GM12865 (cell line): Measurements from ENCODE around the gene BTBD7.

ENCODE experiments used
- DNase-seq: peaks from one replicate; pipeline ENCODE4 v3.0.0; 2010; ENCODE audit warnings: low read depth
- H3K4me3 ChIP-seq: 2 replicates; pipeline ENCODE4 v1.5.1; 2011; ENCODE audit warnings: mild to moderate bottlenecking, low read depth, low read length, control low read depth
- TF ChIP-seq, protein P1 (sequence below): IDR thresholded peaks from 2 replicates; pipeline ENCODE4 v1.5.1; 2011; ENCODE audit warnings: low read length, control low read depth, low read depth, inconsistent platforms; ENCODE audit not compliant: insufficient read depth; ENCODE audit errors: missing control alignments

BTBD7 gene

DNA sequence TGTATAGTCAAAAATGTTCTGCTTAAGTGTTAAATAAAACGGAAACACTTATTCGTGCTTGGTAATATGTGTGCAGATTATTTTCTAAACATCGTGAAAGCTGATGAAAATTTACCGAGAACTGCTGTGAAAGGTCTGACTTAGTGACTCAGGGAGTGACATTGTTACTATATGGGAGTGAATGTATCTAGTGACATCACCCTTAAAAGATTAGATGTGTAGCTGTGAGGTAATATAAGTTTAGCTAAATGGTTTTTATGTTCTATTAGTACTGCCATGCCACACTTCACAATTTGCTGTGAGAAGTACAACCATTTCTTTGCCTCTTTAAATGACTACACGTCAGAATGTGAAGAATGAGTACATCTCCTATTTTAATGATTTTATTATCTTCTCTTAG, 15.5 kb upstream of the BTBD7 start:
- TF ChIP-seq, protein P1, sequence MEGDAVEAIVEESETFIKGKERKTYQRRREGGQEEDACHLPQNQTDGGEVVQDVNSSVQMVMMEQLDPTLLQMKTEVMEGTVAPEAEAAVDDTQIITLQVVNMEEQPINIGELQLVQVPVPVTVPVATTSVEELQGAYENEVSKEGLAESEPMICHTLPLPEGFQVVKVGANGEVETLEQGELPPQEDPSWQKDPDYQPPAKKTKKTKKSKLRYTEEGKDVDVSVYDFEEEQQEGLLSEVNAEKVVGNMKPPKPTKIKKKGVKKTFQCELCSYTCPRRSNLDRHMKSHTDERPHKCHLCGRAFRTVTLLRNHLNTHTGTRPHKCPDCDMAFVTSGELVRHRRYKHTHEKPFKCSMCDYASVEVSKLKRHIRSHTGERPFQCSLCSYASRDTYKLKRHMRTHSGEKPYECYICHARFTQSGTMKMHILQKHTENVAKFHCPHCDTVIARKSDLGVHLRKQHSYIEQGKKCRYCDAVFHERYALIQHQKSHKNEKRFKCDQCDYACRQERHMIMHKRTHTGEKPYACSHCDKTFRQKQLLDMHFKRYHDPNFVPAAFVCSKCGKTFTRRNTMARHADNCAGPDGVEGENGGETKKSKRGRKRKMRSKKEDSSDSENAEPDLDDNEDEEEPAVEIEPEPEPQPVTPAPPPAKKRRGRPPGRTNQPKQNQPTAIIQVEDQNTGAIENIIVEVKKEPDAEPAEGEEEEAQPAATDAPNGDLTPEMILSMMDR, result no peak
- DNase-seq, result no peak
- no peak overlapping the region for H3K4me3 ChIP-seq

DNA sequence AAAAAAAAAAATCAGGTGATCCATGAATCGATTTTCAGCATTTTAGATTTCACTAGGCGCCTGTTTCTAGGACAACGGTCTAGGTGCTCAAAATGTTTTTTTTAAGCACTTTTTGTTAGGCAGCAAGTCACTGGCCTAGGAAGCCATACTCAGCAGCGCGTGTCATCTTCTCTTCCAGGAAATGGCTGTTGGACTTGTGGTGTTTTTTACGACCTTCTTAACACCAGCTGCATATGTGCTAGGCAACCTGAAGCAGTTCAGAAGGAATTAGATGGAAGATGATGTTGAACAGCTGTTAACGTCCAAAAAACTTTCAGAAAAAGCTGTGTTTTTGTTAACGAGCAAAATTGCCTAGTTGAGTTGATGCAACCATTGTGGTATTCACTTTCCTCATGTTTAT, 15.0 kb upstream of the BTBD7 start:
- TF ChIP-seq, protein P1, result no peak
- no peak for DNase-seq
- H3K4me3 ChIP-seq, result no peak overlapping the region

DNA sequence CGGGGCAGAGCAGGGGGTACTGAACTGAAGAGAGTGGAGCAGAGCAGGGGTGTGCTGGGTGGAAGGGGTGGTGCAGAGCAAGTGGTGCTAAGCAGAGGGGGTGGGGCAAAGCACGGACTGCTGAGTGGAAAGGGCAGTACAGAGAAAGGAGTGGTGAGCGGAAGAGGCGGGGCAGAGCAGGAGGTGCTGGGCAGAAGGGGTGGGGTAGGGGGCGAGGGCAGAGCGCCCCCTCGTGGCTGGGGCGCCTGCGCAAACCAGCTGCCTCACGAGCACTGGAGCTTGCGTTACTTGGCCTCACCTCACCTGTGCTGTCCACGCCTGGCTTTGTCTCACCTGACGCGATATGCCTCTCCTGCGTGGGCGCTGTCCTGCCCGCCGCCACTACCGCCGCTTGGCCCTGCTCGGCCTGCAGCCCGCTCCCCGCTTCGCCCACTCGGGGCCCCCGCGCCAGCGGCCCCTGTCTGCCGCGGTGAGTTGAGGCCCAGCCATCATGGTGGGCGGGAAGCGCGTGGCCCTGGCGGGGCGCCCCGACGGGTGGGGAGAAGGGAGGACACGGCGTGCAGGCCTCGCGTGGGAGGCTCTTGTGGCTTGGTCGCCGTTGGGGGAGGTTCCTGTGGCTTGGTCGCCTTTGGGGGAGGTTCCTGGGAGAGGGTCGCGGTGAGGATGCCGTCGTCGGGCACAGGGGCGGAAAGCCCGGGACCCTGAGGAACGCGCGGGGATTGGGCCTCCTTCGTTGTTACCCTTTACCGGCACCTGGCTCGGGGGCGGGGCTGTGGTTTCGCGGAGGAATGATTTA, 14.3 kb upstream of the BTBD7 start, which contains the start of gene COX8C:
Gene COX8C, plus strand, starts transcription at position 257 of the 796 bp plus-strand sequence. Its CDS starts 87 bp downstream, at position 344.
- no peak within 1 kb of the TSS for H3K4me3 ChIP-seq
- no peak for DNase-seq

DNA sequence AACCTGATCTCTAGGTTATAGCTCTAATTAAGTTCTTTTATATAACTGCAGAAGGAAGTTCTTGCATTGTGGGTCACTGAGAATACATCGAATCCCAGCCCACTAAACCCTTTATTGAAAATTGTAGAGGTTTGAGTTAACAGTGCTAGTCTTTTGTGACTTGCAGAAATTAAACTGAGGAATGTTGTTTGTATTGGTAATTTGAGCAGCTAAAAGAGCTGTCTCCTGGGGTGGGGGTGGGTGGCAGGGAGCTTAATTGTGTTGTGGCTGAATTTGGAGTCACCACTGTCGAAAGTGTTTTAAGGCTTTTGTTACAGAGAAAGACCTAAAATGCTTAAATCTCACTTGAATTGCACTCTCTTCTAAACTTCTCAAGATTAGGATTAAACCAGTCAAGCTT, 11.0 kb upstream of the BTBD7 start:
- no peak overlapping the region for H3K4me3 ChIP-seq
- no peak for DNase-seq
- TF ChIP-seq, protein P1, result no peak

More for the DNA sequence above, 14.3 kb upstream of the BTBD7 start, which contains the start of gene COX8C:
- TF ChIP-seq, protein P1, result no peak

DNA sequence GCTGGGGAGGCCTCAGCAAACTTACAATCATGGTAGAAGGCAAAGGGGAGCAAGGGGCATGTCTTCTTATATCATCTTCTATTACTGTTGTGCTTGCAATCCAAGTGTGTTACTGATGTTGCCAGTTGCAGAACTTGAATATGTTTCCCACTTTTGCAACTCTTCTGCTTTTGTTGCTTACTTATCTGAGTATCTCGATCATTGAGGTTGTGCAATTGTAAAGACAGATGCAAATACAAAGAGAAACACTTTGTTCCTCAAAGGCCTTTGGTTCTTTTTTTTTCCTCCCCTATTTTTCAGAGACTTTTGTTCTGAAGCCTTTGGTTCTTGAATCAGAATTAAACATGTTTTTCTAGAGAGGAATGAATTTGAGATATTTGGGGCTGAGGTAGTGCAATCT, 10.4 kb upstream of the BTBD7 start:
- no peak for DNase-seq
- TF ChIP-seq, protein P1, result no peak
- H3K4me3 ChIP-seq, result no peak overlapping the region

DNA sequence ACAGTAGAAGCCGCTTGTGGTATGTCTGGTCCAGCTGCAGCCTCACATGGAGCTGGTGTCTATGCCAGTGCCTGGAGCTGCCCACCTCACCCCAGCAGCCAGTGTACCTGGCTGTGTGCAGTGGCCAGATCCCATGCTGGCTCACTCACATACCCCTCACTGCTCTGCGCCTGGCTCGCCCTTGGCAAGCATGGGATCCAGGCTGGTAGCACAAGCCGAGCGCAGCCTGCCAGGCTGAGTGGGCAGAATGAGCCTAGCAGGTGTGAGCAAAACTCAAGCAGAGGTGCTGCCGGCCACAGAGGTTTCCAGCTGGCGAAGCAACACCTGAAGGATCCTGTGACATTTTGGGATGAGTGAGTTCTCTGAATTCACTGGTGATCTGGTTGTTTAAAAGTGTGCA, 5.0 kb upstream of the BTBD7 start:
- no peak overlapping the region for H3K4me3 ChIP-seq
- DNase-seq, result no peak
- TF ChIP-seq, protein P1, result no peak
